HL-60 (cell line): ENCODE measurements around the gene ITPKC.

Experiments
- DNase-seq, 2 experiments: peaks; one replicate each; pipeline ENCODE4 v3.0.0-alpha.2; 2010 to 2020; ENCODE audit warnings: low read depth in 1 of 2, low spot score in 1 of 2
- H3K27ac ChIP-seq: fragments of 250-450 bp; sonication (Bioruptor Pico); replicated peaks from 2 replicates; pipeline ENCODE4 v1.5.1; 2020; ENCODE audit warnings: mild to moderate bottlenecking, moderate library complexity
- H3K27me3 ChIP-seq: fragments of 250-450 bp; sonication (Bioruptor Pico); 2 replicates; pipeline ENCODE4 v1.5.1; 2021; ENCODE audit warnings: mild to moderate bottlenecking, moderate library complexity; ENCODE audit not compliant: insufficient read depth, poor library complexity, severe bottlenecking
- H3K4me3 ChIP-seq: replicated peaks from 2 replicates; pipeline ENCODE4 v1.5.1; 2011; ENCODE audit warnings: mild to moderate bottlenecking, control low read depth, low read length; ENCODE audit not compliant: insufficient read depth
- GABPA ChIP-seq: IDR thresholded peaks from 2 replicates; pipeline ENCODE4 v1.6.1; 2012; ENCODE audit warnings: low read depth
- POLR2AphosphoS5 ChIP-seq: IDR thresholded peaks from 2 replicates; pipeline ENCODE4 v1.6.1; 2012; ENCODE audit warnings: low read depth
- REST ChIP-seq: IDR thresholded peaks from 2 replicates; pipeline ENCODE4 v1.6.1; 2012; ENCODE audit warnings: low read depth; ENCODE audit not compliant: insufficient replicate concordance
- SPI1 ChIP-seq: IDR thresholded peaks from 2 replicates; pipeline ENCODE4 v1.6.1; 2012; ENCODE audit warnings: low read depth, mild to moderate bottlenecking, borderline replicate concordance
- TF ChIP-seq, protein P1 (sequence below): IDR thresholded peaks from one replicate; pipeline ENCODE4 v1.5.1; 2011; ENCODE audit warnings: low read length, control low read depth, inconsistent platforms; ENCODE audit not compliant: insufficient read depth

Gene ITPKC

GRCh38 chr19:40695881-40696280, 21.0 kb upstream of the ITPKC start:
- H3K4me3 ChIP-seq = no peak overlapping the region
- no peak for DNase-seq
- no peaks in the 10 kb centered on the region for H3K27me3 ChIP-seq
- TF ChIP-seq GABPA (no peak), POLR2AphosphoS5 (no peak), REST (no peak), SPI1 (no peak)
- TF ChIP-seq, protein P1, sequence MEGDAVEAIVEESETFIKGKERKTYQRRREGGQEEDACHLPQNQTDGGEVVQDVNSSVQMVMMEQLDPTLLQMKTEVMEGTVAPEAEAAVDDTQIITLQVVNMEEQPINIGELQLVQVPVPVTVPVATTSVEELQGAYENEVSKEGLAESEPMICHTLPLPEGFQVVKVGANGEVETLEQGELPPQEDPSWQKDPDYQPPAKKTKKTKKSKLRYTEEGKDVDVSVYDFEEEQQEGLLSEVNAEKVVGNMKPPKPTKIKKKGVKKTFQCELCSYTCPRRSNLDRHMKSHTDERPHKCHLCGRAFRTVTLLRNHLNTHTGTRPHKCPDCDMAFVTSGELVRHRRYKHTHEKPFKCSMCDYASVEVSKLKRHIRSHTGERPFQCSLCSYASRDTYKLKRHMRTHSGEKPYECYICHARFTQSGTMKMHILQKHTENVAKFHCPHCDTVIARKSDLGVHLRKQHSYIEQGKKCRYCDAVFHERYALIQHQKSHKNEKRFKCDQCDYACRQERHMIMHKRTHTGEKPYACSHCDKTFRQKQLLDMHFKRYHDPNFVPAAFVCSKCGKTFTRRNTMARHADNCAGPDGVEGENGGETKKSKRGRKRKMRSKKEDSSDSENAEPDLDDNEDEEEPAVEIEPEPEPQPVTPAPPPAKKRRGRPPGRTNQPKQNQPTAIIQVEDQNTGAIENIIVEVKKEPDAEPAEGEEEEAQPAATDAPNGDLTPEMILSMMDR = no peak
- no peak overlapping the region for H3K27ac ChIP-seq

DNA sequence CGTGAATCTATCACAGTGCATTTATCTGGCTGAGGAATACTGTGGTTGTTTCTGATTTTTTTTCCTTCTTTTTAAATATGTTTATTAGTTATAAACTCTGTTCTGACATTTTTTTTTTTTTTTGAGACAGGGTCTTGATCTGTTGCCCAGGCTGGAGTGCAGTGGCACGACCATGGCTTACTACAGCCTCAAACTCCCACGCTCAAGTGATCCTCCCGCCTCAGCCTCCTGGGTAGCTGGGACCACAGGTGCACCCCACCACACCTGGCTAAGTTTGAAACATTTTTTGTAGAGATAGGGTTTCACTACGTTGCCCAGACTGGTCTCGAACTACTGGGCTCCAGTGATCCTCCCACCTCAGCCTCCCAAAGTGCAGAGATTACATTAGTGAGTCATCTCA, 19.9 kb upstream of the ITPKC start:
- DNase-seq = no peak
- no peak for TF ChIP-seq POLR2AphosphoS5
- TF ChIP-seq GABPA = no peak
- TF ChIP-seq SPI1 = no peak
- TF ChIP-seq, protein P1 = no peak
- no peak for TF ChIP-seq REST
- no peak overlapping the region for H3K27ac ChIP-seq
- H3K27me3 ChIP-seq = no peaks in the 10 kb centered on the region
- no peak overlapping the region for H3K4me3 ChIP-seq

- no peak overlapping the region for H3K4me3 ChIP-seq
- no peak for TF ChIP-seq POLR2AphosphoS5
- TF ChIP-seq, protein P1 = no peak
- TF ChIP-seq GABPA = no peak
- no peak for TF ChIP-seq REST
- no peak for TF ChIP-seq SPI1
- DNase-seq = no peak
- H3K27me3 ChIP-seq = no peaks in the 10 kb centered on the region
- H3K27ac ChIP-seq = no peak overlapping the region
Measured at GRCh38 chr19:40700083-40700482, 16.8 kb upstream of the ITPKC start.
